Measurements from ENCODE around the gene SEPTIN2. TPM values are rescaled to one million over a fixed set of nuclear protein-coding genes. Genes with fewer than 3 reads are reported as not detected.

SEPTIN2 gene
- total RNA-seq, 1 experiment from 2014 or later: 281 TPM

DNA sequence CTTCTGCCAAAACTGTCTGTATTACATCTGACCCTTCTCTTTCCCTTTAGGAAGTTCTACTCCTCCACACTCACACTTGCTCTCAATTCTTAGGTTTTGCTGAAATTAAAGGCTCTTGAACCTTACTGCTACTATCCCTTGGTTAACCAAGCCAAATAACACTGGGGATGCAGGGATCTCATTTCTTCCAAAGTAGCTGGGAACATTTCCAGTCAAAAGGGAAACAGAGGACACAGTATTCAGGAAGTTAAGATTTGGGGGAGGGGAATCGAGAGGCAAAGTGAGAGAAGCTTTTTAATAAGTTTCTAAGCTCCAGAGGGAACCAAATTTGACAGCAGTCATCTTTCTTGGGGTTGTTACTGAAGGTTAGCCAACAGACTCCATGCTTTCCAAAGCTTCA is 6.2 kb downstream of the SEPTIN2 start:
- H2AFZ ChIP-seq (ENCODE audit: low read length): no peak overlapping the region
- H3K9me3 ChIP-seq (ENCODE audit: low read length): no peaks in the 10 kb centered on the region
- H3K79me2 ChIP-seq (ENCODE audit: low read length): peaks cover 92% of the 10 kb centered on the region
- no peaks in the 10 kb centered on the region for H3K27me3 ChIP-seq (ENCODE audit: low read length)
- H3K9me2 ChIP-seq (replicated peaks; ENCODE audit: insufficient read depth, low read length): no peaks in the 10 kb centered on the region
- H3K9ac ChIP-seq (ENCODE audit: low read length): peak overlapping the region; percentile 38; the same call in 1 of the 2 replicates
- peak overlapping the region; percentile 98 for H3K27ac ChIP-seq (ENCODE audit: low read length)
- H4K20me1 ChIP-seq (ENCODE audit: insufficient read depth, low read depth, low read length): peaks cover 49% of the 10 kb centered on the region
- H3K4me1 ChIP-seq (ENCODE audit: low read length): peaks cover 92% of the 10 kb centered on the region
- DNase-seq: no peak
- peak overlapping the region; percentile 14; the same call in 1 of the 2 replicates for H3K4me3 ChIP-seq (ENCODE audit: low read length)
- H3K36me3 ChIP-seq (ENCODE audit: insufficient read depth, low read length): peaks cover 35% of the 10 kb centered on the region
- peak overlapping the region; percentile 97 for H3K4me2 ChIP-seq (ENCODE audit: low read depth, low read length, poor library complexity, severe bottlenecking)

DNA sequence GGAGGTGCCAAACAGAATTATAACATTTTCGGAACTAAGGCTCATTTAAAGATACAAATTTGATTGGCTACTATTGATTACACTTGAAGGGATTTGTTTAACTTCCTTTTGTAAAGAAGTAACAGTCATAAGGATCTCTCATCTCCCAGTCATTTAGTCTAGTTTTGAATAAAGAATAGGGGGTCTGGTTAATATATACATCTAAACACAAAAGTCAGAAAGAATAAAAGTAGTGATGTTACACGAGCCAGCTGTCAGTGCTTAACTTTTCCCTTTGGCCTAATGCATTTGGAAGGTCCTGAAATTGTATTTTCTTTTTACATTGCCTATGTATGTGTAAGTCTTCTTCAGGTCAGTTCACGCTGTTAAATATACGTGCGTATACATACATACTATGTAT is 8.1 kb downstream of the SEPTIN2 start:
- peaks cover 44% of the 10 kb centered on the region for H3K36me3 ChIP-seq (ENCODE audit: insufficient read depth, low read length)
- peak overlapping the region; percentile 97 for H3K4me2 ChIP-seq (ENCODE audit: low read depth, low read length, poor library complexity, severe bottlenecking)
- peak overlapping the region; percentile 44 for H3K4me3 ChIP-seq (ENCODE audit: low read length)
- no peak overlapping the region for H2AFZ ChIP-seq (ENCODE audit: low read length)
- H3K27ac ChIP-seq (ENCODE audit: low read length): peak overlapping the region; percentile 98
- H3K27me3 ChIP-seq (ENCODE audit: low read length): no peaks in the 10 kb centered on the region
- H3K79me2 ChIP-seq (ENCODE audit: low read length): peaks cover 85% of the 10 kb centered on the region
- no peaks in the 10 kb centered on the region for H3K9me2 ChIP-seq (replicated peaks; ENCODE audit: insufficient read depth, low read length)
- peak; percentile 57 for DNase-seq
- H3K9ac ChIP-seq (ENCODE audit: low read length): peak overlapping the region; percentile 57
- H3K9me3 ChIP-seq (ENCODE audit: low read length): no peaks in the 10 kb centered on the region
- H4K20me1 ChIP-seq (ENCODE audit: insufficient read depth, low read depth, low read length): peaks cover 46% of the 10 kb centered on the region
- H3K4me1 ChIP-seq (ENCODE audit: low read length): peaks cover 75% of the 10 kb centered on the region

DNA sequence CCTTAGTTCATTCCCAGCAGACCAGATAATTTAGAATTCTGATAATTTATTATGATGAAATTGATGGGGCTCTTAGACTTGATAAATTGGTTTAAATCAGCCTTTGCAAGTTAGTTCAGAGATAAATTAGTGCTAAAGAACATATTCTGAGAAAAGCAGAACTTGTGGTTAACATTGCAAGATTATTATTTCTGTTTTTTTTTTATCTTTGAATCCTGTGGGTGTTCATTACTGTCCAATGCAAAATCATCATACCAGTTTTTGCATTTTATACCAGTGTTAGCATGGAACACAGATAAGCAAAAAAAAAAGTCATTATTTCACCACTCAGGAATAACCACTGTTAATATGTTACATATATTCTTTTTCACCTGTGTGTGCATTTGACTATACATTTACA is 9.1 kb downstream of the SEPTIN2 start:
- Histone ChIP-seq H2AFZ (ENCODE audit: low read length) (no peak overlapping the region), H3K4me1 (ENCODE audit: low read length) (peaks cover 65% of the 10 kb centered on the region), H3K79me2 (ENCODE audit: low read length) (peaks cover 83% of the 10 kb centered on the region), H3K9ac (ENCODE audit: low read length) (peak overlapping the region; percentile 57), H3K27me3 (ENCODE audit: low read length) (no peaks in the 10 kb centered on the region), H3K4me2 (ENCODE audit: low read depth, low read length, poor library complexity, severe bottlenecking) (peak overlapping the region; percentile 97), H3K36me3 (ENCODE audit: insufficient read depth, low read length) (peaks cover 36% of the 10 kb centered on the region), H3K9me3 (ENCODE audit: low read length) (no peaks in the 10 kb centered on the region), H4K20me1 (ENCODE audit: insufficient read depth, low read depth, low read length) (peaks cover 36% of the 10 kb centered on the region), H3K4me3 (ENCODE audit: low read length) (peak overlapping the region; percentile 44), H3K9me2 (replicated peaks; ENCODE audit: insufficient read depth, low read length) (no peaks in the 10 kb centered on the region), H3K27ac (ENCODE audit: low read length) (peak overlapping the region; percentile 98)
- DNase-seq: peak; percentile 86

DNA sequence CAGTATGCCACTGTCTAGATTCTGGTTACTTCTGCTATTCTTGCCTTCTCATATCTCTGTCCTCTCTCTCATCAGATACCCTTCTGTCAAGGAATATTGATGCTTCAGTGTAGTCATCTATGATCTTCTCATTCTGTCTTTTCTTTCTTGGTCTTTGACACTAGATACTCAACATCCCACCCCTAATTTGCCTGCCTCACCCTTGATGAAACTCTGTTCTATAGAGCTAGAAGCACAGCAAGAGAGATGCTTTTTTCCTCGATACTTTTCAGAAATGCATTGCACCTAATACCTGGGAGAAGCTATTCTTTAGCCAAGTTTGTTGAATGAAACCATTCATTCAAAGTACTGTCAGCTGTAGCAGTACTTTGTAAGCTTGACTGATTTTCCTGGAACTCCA is 9.5 kb downstream of the SEPTIN2 start:
- Histone ChIP-seq H3K9me2 (replicated peaks; ENCODE audit: insufficient read depth, low read length) (no peaks in the 10 kb centered on the region), H2AFZ (ENCODE audit: low read length) (no peak overlapping the region), H3K27ac (ENCODE audit: low read length) (peak overlapping the region; percentile 98), H3K9ac (ENCODE audit: low read length) (peak overlapping the region; percentile 23), H3K79me2 (ENCODE audit: low read length) (peaks cover 83% of the 10 kb centered on the region), H3K4me2 (ENCODE audit: low read depth, low read length, poor library complexity, severe bottlenecking) (peak overlapping the region; percentile 97), H3K4me3 (ENCODE audit: low read length) (peak overlapping the region; percentile 44), H3K36me3 (ENCODE audit: insufficient read depth, low read length) (peaks cover 33% of the 10 kb centered on the region), H4K20me1 (ENCODE audit: insufficient read depth, low read depth, low read length) (peaks cover 33% of the 10 kb centered on the region), H3K9me3 (ENCODE audit: low read length) (no peaks in the 10 kb centered on the region), H3K4me1 (ENCODE audit: low read length) (peaks cover 60% of the 10 kb centered on the region), H3K27me3 (ENCODE audit: low read length) (no peaks in the 10 kb centered on the region)
- peak; percentile 51 for DNase-seq

- peaks cover 26% of the 10 kb centered on the region for H3K36me3 ChIP-seq (ENCODE audit: insufficient read depth, low read length)
These were observed 14.2 kb downstream of the SEPTIN2 start for GRCh38 chr2:241329669-241330615.

GRCh38 chr2:241330616-241330981 is 14.9 kb downstream of the SEPTIN2 start:
- no peak for DNase-seq
- no peaks in the 10 kb centered on the region for H3K9me2 ChIP-seq (replicated peaks; ENCODE audit: insufficient read depth, low read length)
- no peaks in the 10 kb centered on the region for H3K9me3 ChIP-seq (ENCODE audit: low read length)
- H3K27me3 ChIP-seq (ENCODE audit: low read length): no peaks in the 10 kb centered on the region
- no peak overlapping the region for H3K9ac ChIP-seq (ENCODE audit: low read length)
- H3K4me1 ChIP-seq (ENCODE audit: low read length): peaks cover 48% of the 10 kb centered on the region
- no peak overlapping the region for H3K4me2 ChIP-seq (ENCODE audit: low read depth, low read length, poor library complexity, severe bottlenecking)
- no peak overlapping the region for H3K27ac ChIP-seq (ENCODE audit: low read length)
- H3K36me3 ChIP-seq (ENCODE audit: insufficient read depth, low read length): peaks cover 22% of the 10 kb centered on the region
- H2AFZ ChIP-seq (ENCODE audit: low read length): no peak overlapping the region
- no peak overlapping the region for H3K4me3 ChIP-seq (ENCODE audit: low read length)
- H4K20me1 ChIP-seq (ENCODE audit: insufficient read depth, low read depth, low read length): peaks cover 5% of the 10 kb centered on the region
- peaks cover 53% of the 10 kb centered on the region for H3K79me2 ChIP-seq (ENCODE audit: low read length)

More at GRCh38 chr2:241329669-241330615, 14.2 kb downstream of the SEPTIN2 start:
- H2AFZ ChIP-seq (ENCODE audit: low read length): no peak overlapping the region
- no peaks in the 10 kb centered on the region for H3K27me3 ChIP-seq (ENCODE audit: low read length)
- peaks cover 59% of the 10 kb centered on the region for H3K79me2 ChIP-seq (ENCODE audit: low read length)
- peaks cover 11% of the 10 kb centered on the region for H4K20me1 ChIP-seq (ENCODE audit: insufficient read depth, low read depth, low read length)
- no peaks in the 10 kb centered on the region for H3K9me3 ChIP-seq (ENCODE audit: low read length)
- H3K27ac ChIP-seq (ENCODE audit: low read length): no peak overlapping the region
- no peak overlapping the region for H3K4me3 ChIP-seq (ENCODE audit: low read length)
- H3K4me2 ChIP-seq (ENCODE audit: low read depth, low read length, poor library complexity, severe bottlenecking): no peak overlapping the region
- no peaks in the 10 kb centered on the region for H3K9me2 ChIP-seq (replicated peaks; ENCODE audit: insufficient read depth, low read length)
- DNase-seq: no peak
- peaks cover 48% of the 10 kb centered on the region for H3K4me1 ChIP-seq (ENCODE audit: low read length)
- no peak overlapping the region for H3K9ac ChIP-seq (ENCODE audit: low read length)

DNA sequence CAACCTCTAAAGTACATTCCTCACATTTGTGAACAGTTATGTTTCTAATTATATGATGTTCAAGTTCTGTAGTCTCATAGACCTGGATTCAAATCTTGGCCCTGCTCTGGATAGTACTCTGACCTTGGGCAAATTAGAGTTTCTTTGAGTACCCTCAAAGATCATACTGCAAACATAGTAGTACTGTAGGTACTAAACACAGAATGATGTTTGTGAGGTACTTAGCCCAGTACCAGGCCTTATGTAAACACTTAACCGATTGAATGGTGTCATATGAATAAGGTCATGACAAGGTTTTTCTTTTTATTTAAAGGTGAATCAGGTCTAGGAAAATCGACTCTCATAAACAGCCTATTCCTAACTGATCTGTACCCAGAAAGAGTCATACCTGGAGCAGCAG is 19.1 kb downstream of the SEPTIN2 start:
- H3K9ac ChIP-seq (ENCODE audit: low read length): no peak overlapping the region
- H3K4me2 ChIP-seq (ENCODE audit: low read depth, low read length, poor library complexity, severe bottlenecking): peak overlapping the region; percentile 62
- peaks cover 22% of the 10 kb centered on the region; the same call in 1 of the 2 replicates for H3K36me3 ChIP-seq (ENCODE audit: insufficient read depth, low read length)
- no peak for DNase-seq
- H3K4me1 ChIP-seq (ENCODE audit: low read length): peaks cover 59% of the 10 kb centered on the region
- no peaks in the 10 kb centered on the region for H3K9me3 ChIP-seq (ENCODE audit: low read length)
- no peaks in the 10 kb centered on the region for H3K9me2 ChIP-seq (replicated peaks; ENCODE audit: insufficient read depth, low read length)
- peaks cover 4% of the 10 kb centered on the region; the same call in 1 of the 2 replicates for H4K20me1 ChIP-seq (ENCODE audit: insufficient read depth, low read depth, low read length)
- H3K27ac ChIP-seq (ENCODE audit: low read length): peak overlapping the region; percentile 92
- peaks cover 44% of the 10 kb centered on the region for H3K79me2 ChIP-seq (ENCODE audit: low read length)
- H3K27me3 ChIP-seq (ENCODE audit: low read length): no peaks in the 10 kb centered on the region
- H3K4me3 ChIP-seq (ENCODE audit: low read length): 0 out of 2 replicates have a peak overlapping the region, but pooled peaks have one; percentile 1
- H2AFZ ChIP-seq (ENCODE audit: low read length): no peak overlapping the region

GRCh38 chr2:241339839-241340630 is 24.3 kb downstream of the SEPTIN2 start:
- Histone ChIP-seq H3K4me3 (ENCODE audit: low read length) (no peak overlapping the region), H3K9ac (ENCODE audit: low read length) (no peak overlapping the region), H3K79me2 (ENCODE audit: low read length) (peaks cover 54% of the 10 kb centered on the region), H4K20me1 (ENCODE audit: insufficient read depth, low read depth, low read length) (peaks cover 8% of the 10 kb centered on the region; the same call in 1 of the 2 replicates), H3K4me2 (ENCODE audit: low read depth, low read length, poor library complexity, severe bottlenecking) (no peak overlapping the region), H3K9me2 (replicated peaks; ENCODE audit: insufficient read depth, low read length) (no peaks in the 10 kb centered on the region), H3K4me1 (ENCODE audit: low read length) (peaks cover 23% of the 10 kb centered on the region), H3K9me3 (ENCODE audit: low read length) (no peaks in the 10 kb centered on the region), H3K36me3 (ENCODE audit: insufficient read depth, low read length) (peaks cover 67% of the 10 kb centered on the region), H2AFZ (ENCODE audit: low read length) (no peak overlapping the region), H3K27me3 (ENCODE audit: low read length) (no peaks in the 10 kb centered on the region), H3K27ac (ENCODE audit: low read length) (no peak overlapping the region)
- DNase-seq: no peak
